HTR-8/SVneo (cell line): Measurements from ENCODE around the gene PLEKHO2.
"Not testable (repeated sequence)": the region's sequence is repeated elsewhere in the genome, so short reads cannot be mapped to it uniquely, and the experiment has no call there.

ENCODE experiments used
- DNase-seq: peaks from one replicate; pipeline ENCODE4 v3.0.0; 2011; ENCODE audit warnings: low spot score, mixed read lengths; ENCODE audit not compliant: insufficient read length
- FAIRE-seq: peaks from 2 replicates; lab custom pipeline; 2011; peaks lifted over from hg19 to GRCh38; lab: Jason Lieb, UNC

Gene PLEKHO2, protein sequence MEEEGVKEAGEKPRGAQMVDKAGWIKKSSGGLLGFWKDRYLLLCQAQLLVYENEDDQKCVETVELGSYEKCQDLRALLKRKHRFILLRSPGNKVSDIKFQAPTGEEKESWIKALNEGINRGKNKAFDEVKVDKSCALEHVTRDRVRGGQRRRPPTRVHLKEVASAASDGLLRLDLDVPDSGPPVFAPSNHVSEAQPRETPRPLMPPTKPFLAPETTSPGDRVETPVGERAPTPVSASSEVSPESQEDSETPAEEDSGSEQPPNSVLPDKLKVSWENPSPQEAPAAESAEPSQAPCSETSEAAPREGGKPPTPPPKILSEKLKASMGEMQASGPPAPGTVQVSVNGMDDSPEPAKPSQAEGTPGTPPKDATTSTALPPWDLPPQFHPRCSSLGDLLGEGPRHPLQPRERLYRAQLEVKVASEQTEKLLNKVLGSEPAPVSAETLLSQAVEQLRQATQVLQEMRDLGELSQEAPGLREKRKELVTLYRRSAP

DNA sequence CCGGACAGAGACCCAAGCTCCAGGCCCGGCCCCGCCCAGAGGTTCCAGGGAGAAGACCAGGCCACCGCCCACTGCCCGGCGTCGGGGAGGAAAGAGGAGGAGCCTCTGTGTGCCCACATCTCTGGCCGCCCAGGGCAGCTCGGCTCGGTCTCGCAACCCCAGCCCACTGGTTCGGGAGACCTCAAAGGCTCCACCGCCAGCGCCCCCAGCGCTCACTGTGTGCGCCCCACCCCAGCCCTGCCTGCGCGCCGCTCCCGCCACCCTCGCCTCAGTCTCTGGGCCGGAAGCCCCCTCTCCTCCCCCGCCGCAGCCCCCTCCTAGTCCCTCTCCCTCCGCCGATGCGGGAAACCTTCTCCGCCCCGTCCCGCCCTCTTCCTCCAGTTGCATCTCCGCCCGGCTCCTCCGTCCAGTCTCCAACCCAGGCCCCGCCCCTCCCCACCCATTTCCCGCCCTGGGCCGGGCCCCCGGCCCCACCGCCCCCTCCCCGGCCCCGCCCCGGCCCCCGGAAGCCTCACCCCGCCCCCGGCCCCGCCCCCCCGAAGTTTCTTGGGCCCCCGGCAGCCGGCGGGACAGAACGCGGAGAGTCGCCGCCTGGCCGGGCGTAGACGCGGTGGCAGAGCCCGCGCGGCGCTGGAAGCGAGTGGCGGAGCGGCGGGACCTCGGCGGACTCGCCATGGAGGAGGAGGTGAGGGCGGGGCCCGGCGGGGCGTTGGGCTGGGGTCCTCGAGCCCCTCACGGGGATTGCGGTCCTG is at the start of gene PLEKHO2:
Gene PLEKHO2 (plus strand): TSS at position 572 of the 752 bp plus-strand sequence. CDS start 102 bp downstream, at position 674.
- DNase-seq = peak; percentile 92
- no peak for FAIRE-seq

DNA sequence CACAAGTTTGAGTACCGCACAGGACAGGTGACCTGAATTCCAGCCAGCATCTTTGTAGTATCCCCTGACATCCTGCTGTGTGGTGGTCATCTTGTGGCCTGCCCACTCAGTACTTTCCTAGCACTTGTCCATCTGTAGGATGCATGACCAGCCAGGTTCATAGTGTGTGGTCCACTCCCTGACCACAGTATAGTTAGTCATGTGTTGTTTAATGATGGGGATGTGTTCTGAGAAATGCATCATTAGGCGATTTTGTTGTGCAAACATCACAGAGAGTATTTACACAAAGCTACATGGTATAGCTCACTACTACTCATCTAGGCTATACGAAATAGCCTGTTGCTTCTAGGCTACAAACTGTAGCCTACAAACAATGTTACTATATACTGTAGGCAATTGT is 49.4 kb upstream of the PLEKHO2 start:
- DNase-seq = no peak
- FAIRE-seq = no peak

DNA sequence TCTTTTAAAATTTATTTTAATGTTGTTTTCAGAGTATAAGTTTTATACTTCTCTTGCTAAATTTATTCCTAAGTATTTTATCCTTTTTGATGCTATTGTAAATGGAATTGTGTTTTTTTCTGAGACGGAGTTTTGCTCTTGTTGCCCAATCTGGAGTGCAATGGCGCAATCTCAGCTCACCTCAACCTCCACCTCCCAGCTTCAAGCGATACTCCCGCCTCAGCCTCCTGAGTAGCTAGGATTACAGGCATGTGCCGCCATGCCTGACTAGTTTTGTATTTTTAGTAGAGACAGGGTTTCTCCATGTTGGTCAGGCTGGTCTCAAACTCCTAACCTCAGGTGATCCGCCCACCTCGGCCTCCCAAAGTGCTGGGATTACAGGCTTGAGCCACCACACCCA is 46.4 kb upstream of the PLEKHO2 start:
- not testable (repeated sequence) for DNase-seq, FAIRE-seq

DNA sequence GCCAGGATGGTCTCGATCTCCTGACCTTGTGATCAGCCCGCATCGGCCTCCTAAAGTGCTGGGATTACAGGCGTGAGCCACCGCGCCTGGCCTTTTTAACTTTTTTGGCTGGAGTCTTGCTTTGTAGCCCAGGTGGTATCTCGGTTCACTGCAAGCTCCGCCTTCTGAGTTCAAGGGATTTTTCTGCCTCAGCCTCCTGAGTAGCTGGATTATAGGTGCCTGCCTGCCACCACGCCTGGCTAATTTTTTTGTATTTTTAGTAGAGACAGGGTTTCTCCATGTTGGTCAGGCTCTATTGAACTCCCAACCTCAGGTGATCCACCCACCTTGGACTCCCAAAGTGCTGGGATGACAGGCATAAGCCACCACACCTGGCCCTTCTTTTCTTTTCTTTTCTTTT is 45.8 kb upstream of the PLEKHO2 start:
- not testable (repeated sequence) for FAIRE-seq, DNase-seq

DNA sequence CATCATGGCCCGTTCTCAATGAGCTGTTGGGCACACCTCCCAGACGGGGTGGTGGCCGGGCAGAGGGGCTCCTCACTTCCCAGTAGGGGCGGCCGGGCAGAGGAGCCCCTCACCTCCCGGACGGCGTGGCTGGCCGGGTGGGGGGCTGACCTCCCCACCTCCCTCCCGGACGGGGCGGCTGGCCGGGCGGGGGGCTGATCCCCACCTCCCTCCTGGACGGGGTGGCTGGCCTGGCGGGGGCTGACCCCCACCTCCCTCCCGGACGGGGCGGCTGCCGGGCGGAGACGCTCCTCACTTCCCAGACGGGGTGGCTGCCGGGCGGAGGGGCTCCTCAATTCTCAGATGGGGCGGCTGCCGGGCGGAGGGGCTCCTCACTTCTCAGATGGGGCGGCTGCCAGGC is 42.8 kb upstream of the PLEKHO2 start:
- not testable (repeated sequence) for FAIRE-seq

DNA sequence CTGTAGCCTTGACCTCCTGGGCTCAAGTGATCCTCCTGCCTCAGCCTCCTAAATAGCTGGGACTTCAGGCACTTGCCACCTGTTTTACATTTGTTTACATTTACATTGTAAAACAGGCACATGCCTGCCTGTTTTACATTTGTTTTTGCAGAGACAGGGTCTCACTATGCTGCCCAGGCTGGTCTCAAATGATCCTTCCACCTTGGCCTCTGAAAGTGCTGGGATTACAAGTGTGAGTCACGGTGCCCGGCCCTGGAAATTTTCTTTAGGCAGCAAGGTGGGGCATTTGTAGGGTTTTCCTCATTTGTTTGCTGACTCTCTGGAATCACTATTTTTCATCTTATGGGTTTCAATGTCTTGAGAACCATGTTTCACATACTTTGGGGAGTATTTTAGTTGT is 41.2 kb upstream of the PLEKHO2 start:
- DNase-seq (no peak), FAIRE-seq (no peak)

More for the DNA sequence above, 42.8 kb upstream of the PLEKHO2 start:
- not testable (repeated sequence) for DNase-seq

DNA sequence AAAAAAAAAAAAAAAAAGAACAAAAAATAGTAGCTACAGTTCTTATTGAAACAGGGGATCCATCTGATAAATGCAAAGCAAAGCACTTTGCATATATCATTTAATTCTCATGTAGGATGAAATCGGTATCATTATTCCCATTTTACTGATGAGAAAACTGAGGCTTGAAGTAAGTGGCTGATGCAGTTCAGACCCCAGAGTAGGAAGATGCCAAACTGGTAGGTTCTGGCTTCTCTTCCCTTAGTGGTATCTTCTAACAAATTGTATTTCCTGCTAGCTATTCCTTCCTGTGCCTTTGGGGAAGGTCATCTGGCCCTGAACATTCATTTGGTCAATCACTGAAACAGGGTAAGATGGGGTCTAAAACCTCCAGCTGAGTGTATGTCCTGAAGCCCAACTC is 38.2 kb upstream of the PLEKHO2 start:
- FAIRE-seq = peak; percentile 13
- no peak for DNase-seq

DNA sequence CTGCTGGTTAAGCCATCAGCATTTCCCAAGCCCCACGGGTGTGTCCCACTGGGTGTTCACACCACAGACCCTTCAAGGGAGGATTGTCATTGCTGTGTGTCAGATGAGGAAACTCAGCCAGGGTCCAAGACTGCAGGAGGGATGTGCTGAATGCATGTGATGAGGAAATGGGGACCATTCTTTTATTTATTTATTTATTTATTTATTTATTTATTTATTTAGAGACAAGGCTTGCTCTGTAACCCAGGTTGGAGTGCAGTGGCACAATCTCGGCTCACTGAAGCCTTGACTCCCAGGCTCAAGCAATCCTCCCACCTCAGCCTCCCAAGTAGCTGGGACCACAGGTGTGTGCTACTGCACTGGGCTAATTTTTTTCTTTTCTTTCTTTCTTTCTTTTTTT is 37.1 kb upstream of the PLEKHO2 start:
- no peak for DNase-seq
- FAIRE-seq = no peak

DNA sequence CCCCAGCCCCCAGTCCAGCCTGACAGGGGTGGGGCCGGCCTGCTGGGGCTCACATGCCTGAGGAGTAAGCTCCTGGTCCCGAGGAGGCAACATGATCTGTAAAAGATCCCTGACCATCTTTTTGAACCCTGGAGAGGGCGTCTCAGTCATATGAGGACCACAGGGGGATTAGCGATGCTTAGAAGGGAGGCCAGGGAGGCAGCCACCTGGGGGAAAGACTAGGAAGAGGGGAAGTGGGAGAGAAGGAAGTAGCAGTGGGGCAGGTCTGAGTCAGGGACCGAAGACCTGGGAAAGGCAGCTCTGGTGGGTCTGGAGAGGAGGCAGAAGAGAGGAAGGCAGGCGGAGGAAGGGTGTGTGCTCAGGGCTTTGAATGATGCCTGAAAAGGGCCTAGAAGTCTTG is 35.2 kb upstream of the PLEKHO2 start:
- FAIRE-seq = no peak

DNA sequence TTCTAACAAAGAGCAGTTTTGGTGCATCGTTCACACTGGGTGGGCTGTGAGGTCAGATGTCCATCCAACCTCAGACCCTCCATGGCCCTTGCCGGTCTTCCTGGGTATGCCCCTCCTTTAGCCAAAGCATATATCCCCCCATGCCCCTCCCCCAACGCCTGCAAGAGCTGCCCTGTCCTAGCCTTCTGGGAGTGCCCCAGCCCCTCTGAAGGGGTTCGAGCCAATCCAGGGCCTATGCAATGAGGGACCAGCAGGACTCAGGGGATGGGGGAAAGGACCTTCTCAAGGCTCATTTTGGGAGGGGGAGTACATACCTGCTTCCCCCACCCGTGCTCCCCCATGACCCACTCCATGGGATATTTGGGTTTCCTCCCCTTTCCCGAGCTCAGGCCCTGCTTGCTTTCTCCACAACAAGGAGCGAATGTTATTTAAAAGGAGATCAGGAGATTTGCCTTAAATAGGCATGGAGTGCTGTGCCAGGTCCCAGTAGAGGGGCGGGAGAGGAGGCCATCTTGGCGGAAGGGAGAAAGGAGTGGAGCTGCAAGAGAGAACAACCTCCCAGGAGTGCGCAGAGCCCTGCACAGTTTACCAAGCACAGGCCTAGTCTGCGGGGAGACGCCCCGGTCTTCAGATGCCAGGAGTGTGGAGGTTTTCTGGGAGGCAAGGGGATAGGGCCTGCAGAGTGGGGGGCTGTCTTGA is 34.5 kb upstream of the PLEKHO2 start:
- FAIRE-seq = no peak
- no peak for DNase-seq

More for the DNA sequence above, 35.2 kb upstream of the PLEKHO2 start:
- no peak for DNase-seq

DNA sequence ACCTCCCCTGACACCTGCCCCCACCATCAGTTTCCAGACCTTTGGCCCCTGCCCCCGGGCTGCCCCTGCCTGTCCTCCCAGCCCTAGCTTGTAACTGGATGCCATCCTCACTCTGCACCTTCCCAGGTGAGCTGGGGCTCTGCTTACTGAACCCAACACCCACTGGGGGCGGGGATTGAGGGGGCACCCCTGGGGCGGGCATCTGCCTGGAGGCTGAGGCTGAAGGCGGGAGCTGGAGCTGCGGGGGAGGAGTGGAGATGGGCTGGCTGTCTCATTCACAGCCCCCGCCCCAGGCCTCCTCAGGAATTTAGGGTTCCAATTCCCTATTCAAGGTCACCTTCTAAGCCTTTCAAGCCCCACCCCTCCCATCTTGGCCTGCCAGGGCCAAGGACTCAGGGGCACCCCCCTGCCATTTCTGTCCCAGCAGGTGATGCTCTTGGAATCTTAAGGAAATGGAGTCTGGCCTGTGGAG is 33.9 kb upstream of the PLEKHO2 start:
- no peak for DNase-seq
- no peak for FAIRE-seq

DNA sequence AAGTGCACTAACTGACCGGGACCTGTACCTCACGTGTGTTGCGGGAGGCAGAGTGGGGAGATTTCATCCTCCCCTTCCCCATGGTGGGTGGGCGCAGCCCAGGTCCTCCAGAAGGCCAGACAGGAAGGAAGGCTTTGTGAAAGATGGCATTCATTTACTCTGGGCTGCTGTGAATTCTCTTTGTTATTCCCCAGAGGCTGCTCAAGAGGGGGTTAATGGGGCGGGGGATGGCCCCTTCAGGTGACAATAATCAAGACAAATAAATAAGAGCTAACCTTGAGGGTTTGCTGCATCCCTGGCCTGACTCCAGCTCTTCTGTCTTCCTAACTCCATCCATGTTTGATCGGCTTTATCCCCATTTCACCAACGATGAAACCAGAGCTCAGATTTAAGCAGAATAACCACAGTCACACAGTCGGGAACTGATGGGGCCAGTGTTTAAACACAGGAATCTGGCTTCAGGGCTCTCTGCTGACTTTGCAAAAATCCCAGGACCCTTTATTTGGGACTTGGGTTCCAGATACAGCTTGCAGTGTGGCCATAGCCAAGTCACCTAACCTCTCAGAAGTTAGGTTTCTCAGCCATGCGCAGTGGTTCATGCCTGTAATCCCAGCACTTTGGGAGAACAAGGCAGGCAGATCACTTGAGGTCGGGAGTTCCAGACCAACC is 32.8 kb upstream of the PLEKHO2 start:
- FAIRE-seq (no peak), DNase-seq (no peak)

DNA sequence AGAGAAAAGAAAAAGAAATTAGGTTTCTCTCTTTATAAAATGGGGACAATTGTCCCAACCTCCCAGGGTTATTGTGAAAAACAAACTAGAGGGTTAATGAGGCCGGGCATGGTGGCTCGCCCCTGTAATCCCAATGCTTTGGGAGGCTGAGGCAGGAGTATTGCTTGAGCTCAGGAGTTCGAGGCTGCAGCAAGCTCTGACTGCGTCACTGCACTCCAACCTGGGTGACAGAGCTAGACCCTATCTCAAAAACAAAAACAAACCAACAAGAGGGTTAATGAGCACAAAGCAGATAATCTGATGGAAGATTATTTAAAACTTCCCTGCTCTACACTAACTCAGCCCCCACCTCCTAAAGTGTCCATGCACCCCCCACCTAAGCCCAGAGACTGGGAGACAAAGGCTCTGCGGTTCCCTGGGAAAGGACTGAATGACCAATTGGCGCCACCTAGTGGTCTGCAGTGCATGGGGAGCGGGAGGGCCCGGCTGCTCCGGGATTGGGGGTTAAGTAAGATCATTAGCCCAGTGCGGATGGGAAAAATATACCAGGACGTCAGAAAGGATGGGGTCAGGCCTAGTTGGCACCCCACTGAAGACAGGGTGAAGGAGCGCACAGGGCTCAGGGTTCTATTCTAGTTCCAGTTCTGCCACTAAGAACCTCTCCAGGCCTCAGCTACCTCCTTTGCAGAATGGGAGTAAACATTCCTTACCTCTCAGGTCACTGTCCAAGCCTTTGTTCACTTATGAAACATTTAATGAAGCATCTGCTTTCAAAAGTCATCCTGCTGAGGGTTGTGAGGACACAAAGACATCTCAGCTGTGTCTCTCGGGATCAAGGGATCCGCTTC is 31.8 kb upstream of the PLEKHO2 start:
- FAIRE-seq = peak; percentile 42
- DNase-seq = peak; percentile 88

DNA sequence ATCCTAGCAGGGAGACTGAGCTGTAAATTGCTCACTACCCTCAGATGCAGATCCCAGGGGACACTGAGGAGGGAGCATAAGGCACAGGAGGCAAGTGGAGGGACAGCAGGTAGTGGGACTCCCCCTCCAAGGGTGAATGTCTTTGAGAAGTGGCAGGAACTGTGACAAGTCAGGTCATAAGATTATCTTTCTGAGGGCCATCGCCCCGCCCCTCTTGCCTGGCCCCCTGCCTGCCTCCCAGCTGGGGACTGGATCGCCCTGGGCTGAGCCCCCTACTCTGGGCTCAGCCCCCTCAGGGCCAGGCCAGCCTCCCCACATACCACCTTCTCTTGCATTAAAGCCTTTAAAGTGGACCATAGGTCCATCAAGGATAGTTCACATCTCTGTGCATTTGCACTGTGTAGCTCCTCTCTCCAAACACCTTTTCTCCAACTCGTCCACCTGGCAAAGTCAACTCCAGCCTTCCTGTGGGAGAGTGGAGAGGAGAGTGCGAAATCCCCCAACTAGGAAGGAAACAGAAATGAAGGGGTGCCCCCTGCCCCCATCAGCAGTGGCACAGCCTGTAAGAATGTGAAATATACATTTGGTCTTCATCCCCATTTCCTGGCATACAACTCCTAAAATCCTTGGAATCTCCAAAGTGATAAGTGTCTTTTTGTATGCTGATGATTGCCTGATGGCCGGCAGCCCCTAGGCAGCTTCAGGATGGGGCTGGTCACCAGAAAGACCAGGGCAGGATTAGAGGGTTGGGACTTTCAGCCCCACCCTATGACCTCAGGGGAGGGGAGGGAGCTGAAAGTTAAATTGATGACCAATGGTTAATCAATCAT is 31.0 kb upstream of the PLEKHO2 start:
- FAIRE-seq (no peak), DNase-seq (no peak)

DNA sequence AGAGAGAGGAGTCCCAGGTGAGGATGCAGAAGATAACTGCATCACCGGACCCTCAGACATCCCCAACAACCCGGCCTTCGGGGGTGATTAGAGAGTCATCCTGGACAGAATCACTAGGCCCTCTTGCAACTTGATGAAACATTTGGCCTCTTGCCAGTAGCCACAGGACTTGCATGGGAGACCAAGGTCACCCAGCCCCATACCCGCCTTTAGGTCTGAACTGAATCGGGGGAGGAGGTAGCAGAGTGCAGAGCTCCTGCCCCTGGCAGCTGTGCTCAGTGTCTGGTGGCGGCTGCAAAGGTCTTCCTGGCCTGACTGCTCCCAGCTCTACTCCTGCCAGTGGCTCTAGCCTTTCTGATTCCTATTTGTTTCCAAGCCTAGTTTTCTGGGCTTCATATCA is 28.6 kb upstream of the PLEKHO2 start:
- peak; percentile 19 for DNase-seq
- no peak for FAIRE-seq

DNA sequence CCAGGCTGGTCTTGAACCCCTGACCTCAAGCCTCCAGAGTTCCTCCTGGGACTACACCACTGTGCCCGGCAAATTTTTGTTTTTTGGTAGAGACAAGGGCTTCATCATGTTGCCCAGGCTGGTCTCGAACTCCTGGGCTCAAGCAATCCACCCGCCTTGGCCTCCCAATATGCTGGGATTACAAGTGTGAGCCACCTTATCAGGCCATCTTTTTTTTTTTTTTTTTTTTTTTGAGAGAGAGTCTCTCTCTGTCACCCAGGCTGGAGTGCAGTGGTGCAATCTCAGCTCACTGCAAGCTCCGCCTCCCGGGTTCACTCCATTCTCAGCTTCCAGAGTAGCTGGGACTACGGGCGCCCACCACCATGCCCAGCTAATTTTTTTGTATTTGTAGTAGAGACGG is 27.4 kb upstream of the PLEKHO2 start:
- not testable (repeated sequence) for FAIRE-seq

DNA sequence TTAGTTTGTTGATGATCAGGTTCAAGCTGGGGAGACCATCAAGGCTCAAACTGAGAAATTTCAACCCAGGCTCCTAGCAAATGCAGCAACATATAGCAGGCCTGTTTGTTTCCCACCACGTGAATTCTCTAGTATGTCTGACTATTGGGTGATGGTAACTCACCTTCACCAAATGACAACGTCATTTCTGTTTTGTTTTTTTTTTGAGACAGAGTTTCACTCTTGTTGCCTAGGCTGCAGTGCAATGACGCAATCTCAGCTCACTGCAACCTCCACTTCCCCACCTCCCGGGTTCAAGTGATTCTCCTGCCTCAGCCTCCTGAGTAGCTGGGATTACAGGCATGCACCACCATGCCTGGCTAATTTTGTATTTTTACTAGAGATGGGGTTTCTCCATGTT is 26.8 kb upstream of the PLEKHO2 start:
- not testable (repeated sequence) for FAIRE-seq, DNase-seq

More for the DNA sequence above, 27.4 kb upstream of the PLEKHO2 start:
- not testable (repeated sequence) for DNase-seq

DNA sequence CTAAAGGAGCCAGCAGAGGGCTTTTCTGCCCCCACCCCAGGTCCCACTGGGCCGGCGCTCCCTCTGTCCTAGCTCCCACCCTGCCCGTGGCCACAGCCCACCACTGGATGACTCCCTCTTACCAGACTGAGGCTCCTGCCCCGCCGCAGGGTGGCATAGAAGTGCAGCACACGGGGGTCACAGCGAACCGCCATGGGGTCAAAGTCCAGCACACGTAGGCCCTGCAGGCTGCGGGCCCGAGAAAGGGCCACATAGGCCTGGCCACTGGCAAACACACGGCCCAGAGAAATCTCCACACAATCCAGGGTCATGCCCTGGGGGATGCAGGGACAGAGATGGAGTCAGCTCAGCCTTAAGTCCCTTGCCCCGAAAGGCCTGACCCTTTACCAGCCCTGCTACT is 25.3 kb upstream of the PLEKHO2 start:
- DNase-seq = no peak
- FAIRE-seq = no peak
